IPS-18c (cell line): ENCODE measurements around the gene GIMAP1.

Experiments used
- H3K4me3 ChIP-seq: 2 replicates; pipeline ENCODE4 v1.7.0; 2013; ENCODE audit warnings: low read depth, mild to moderate bottlenecking, low read length, moderate library complexity; ENCODE audit not compliant: insufficient read depth
- H3K9me3 ChIP-seq: one replicate; pipeline ENCODE4 v1.6.1; 2013; ENCODE audit warnings: mild to moderate bottlenecking, low read length, moderate library complexity; ENCODE audit not compliant: control insufficient read depth, insufficient read depth

The GIMAP1 gene

DNA sequence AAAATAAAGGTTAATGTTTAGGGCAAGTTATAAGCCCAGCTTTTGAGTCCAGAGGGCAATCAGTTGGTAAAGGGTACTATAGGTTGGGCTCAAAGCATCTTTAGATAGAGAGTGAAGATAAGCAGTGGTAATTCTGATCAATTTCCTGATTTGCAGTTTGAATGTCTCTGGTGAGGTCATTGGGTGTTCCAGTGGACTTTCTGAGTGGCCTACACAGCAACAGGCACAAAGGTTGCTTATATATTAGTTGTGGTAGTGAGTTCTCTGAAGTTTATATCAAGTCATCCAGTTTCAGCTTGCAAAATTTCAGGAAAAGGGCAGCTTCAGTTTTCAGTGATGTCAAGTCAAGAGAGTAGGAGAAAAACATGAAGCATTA lies 49.9 kb downstream of the GIMAP1 start:
- no peak overlapping the region for H3K4me3 ChIP-seq
- no peaks in the 10 kb centered on the region for H3K9me3 ChIP-seq

DNA sequence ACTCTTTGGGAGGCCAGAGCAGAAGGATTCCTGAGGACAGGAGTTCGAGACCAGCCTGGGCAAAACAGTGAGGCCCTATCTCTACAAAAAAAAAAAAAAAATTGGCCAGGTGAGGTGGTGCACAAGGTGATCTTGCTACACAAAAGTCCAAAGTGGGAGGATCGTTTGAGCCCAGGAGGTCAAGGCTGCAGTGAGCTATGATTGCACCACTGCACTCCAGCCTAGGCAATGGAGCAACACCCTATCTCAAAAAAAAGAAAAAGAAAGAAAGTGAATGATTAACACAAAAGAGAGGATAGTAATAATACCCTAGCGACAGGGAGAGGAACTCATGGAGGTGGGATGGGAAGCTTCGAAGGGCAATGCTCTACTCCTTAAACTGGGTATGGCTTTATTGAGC lies 53.4 kb downstream of the GIMAP1 start:
- Histone ChIP-seq H3K9me3 (no peaks in the 10 kb centered on the region), H3K4me3 (no peak overlapping the region)
